ENCODE data around the gene GPHN. TPM values are rescaled to one million over a fixed set of nuclear protein-coding genes. Genes with fewer than 3 reads are reported as not detected.
A peak's percentile ranks its signal among the peaks of the same experiment; 100 is the strongest.

GPHN gene
- total and polyA plus RNA-seq, 2 of the 4 experiments (the other 2 are of a cell fraction), result 8.0 to 8.1 TPM

DNA sequence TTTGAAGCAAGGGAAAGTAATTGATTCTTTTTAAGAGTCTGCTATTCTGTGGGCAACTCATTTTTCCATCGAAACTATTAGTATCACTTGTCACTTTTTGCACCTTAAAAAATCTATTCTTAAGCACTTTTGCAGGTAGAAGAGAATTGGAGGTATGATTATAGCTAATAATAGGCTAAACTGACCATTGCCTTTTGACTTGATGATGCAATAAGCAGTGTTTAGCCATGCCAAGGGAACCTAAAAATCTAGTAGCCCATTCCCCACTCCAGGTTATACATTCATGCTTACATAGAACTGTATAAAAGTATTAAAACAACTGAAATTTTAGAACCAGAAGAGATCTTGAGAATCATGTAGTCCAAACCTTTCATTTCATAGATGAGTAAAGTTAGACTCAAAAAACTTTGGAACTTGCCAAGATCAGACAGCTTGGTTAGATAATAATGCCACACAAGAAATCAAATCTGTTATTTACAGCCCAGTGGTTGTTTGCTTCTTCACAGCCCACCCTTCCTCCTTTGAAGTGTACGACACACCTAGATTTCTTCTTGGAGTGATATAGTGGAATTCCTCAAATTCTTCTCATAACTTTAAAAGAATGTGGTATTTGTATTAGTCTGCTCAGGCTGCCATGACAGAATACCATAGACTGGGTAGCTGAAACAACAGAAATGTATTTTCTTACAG lies 659.6 kb downstream of the GPHN start:
- in situ Hi-C loops (cut with MboI; ENCODE audit: low sequenced_read_pairs), result no loop called here
- Histone ChIP-seq H3K9ac (ENCODE audit: low read depth, low read length) (no peak overlapping the region), H2BK20ac (ENCODE audit: low read depth, low read length) (peak overlapping the region; percentile 76), H2BK120ac (ENCODE audit: low read depth, low read length) (peak overlapping the region; percentile 72), H4K5ac (ENCODE audit: low read depth, low read length) (no peak overlapping the region), H3K27me3 (ENCODE audit: control insufficient read depth, insufficient read depth, low read length) (no peaks in the 10 kb centered on the region), H4K20me1 (ENCODE audit: insufficient read depth, low read length) (no peaks in the 10 kb centered on the region), H3K4ac (ENCODE audit: low read depth, low read length) (peak overlapping the region; percentile 73), H2AK9ac (replicated peaks; ENCODE audit: low read depth, low read length, poor library complexity) (no peak overlapping the region), H3K14ac (replicated peaks; ENCODE audit: low read depth, low read length) (no peak overlapping the region; the same call in 1 of the 2 replicates), H3K4me3 (ENCODE audit: insufficient read depth, low read depth, low read length) (no peak overlapping the region), H3K9me3 (ENCODE audit: control insufficient read depth, insufficient read depth, low read length) (no peaks in the 10 kb centered on the region), H2AFZ (replicated peaks; ENCODE audit: low read length, poor library complexity) (peak overlapping the region; percentile 62), H3K9me1 (ENCODE audit: insufficient read depth, low read length) (0 out of 2 replicates have a peak, but pooled peaks cover 2% of the 10 kb centered on the region), H3K23ac (ENCODE audit: low read depth, low read length) (no peak overlapping the region), H3K27ac (ENCODE audit: insufficient read depth, low read length) (no peak overlapping the region), H3K36me3 (ENCODE audit: control insufficient read depth, insufficient read depth, low read length) (no peaks in the 10 kb centered on the region), H2BK15ac (ENCODE audit: low read depth, low read length) (0 out of 3 replicates have a peak overlapping the region, but pooled peaks have one; percentile 50), H3K4me1 (ENCODE audit: control insufficient read depth, insufficient read depth, low read length) (peaks cover 4% of the 10 kb centered on the region), H3K4me2 (ENCODE audit: low read depth, low read length) (no peak overlapping the region; the same call in 1 of the 2 replicates), H4K91ac (ENCODE audit: insufficient read depth, low read depth, low read length) (peak overlapping the region; percentile 46), H2BK5ac (ENCODE audit: low read depth, low read length, poor library complexity, severe bottlenecking) (no peak overlapping the region), H3K56ac (ENCODE audit: extremely low read depth, insufficient read depth, low read length) (no peak overlapping the region), H3K79me1 (ENCODE audit: low read depth in 1 of 2, low read length in 2 of 2) (no peaks in the 10 kb centered on the region), H4K8ac (ENCODE audit: low read depth in 2 of 2, low read length in 2 of 2) (peak overlapping the region in 1 of 2 experiments; percentile 85; a peak in 2 of 4 replicates), H2AK5ac (ENCODE audit: low read depth, low read length) (no peak overlapping the region), H3K18ac (ENCODE audit: low read depth, low read length) (no peak overlapping the region; the same call in 1 of the 2 replicates)
- intact Hi-C loops (cut with micrococcal nuclease), result loop anchor here (1.0 to 5.0 kb wide), 3 partner anchors 73 to 170 kb away; partner anchors contain the start of gene PALS1
- ATAC-seq (ENCODE audit: low read depth), result peak; percentile 67
- TF ChIP-seq CEBPB (IDR thresholded peaks at IDR 0.05; ENCODE audit: low read depth, low read length) (peak; percentile 83), RFX5 (IDR thresholded peaks at IDR 0.05; ENCODE audit: low read depth, low read length) (no peak), NFE2L2 (IDR thresholded peaks at IDR 0.05; ENCODE audit: low read depth, low read length) (no peak)
- dilution Hi-C loops (cut with HindIII; ENCODE audit: low sequenced_read_pairs, unreplicated experiment), result no loop called here
- DNase-seq, result no peak
- ChIA-PET POLR2A (ENCODE audit: unreplicated experiment) (no interaction called here), CTCF (interaction anchor here (0.7 to 1.2 kb wide), 4 partner anchors 118 to 148 kb away, joined by 3 read pairs; no protein-coding TSS in a partner anchor)
- BruUV-seq (replicated peaks), result no TSS peak
- WGBS, 2 experiments (ENCODE audit: extremely low coverage in 2 of 2, insufficient read length in 1 of 2), result no CpG with 5 or more reads among the region's 2 CpGs
